NT2/D1 (cell line): ENCODE results near the gene CABP2.

Experiments used
- YY1 ChIP-seq: IDR thresholded peaks from 2 replicates; pipeline ENCODE4 v1.6.1; 2011; ENCODE audit not compliant: insufficient read length, insufficient read depth
- ZNF274 ChIP-seq: IDR thresholded peaks from 2 replicates; pipeline ENCODE4 v1.6.1; 2011; ENCODE audit warnings: mild to moderate bottlenecking, low read depth, low read length

DNA sequence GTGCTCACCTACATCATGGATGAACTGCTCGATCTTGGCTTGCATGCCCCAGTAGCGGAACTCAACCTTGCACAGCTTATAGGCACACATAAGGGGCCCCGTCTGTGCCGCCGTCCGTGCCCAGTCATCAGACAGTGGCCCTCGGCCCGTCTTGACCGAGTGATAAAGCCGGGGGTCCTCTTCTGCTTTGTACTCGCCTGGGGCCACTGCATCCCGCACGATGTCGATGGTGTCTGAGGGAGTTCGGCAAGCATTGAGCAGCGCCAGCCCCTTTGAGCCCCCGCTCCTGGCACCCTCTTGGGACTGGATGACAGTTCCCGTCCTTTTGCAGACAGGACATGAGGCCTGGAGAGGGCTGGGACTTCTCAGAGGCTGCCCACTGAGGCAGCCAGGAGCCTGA lies 21.4 kb downstream of the CABP2 start:
- no peak for TF ChIP-seq YY1
- TF ChIP-seq ZNF274, result no peak
